Right lobe of liver (tissue), 6 donors: Measurements from ENCODE around the gene NUB1. TPM values are rescaled to one million over a fixed set of nuclear protein-coding genes. Genes with fewer than 3 reads are reported as not detected.

Experiments used
- ATAC-seq, 4 donors: fragments of 200-7000 bp; cut with Tn5 transposase; one replicate each; pipeline ENCODE4 v1.9.1; 2020; ENCODE audit warnings: mild to moderate bottlenecking in 4 of 4, moderate library complexity in 4 of 4
- DNase-seq, 3 donors: peaks; one replicate each; pipeline ENCODE4 v3.0.0-alpha.2; 2020
- H3K27ac ChIP-seq, 3 donors: fragments of 200-600 bp; one replicate each; pipeline ENCODE4 v1.8.0; 2022
- H3K27me3 ChIP-seq, 2 donors: fragments of 200-600 bp; one replicate each; pipeline ENCODE4 v1.8.0; 2022
- H3K36me3 ChIP-seq, 4 donors: fragments of 200-600 bp; sonication (generic) in 1 of 4; one replicate each; pipeline versions ENCODE4 v1.5.1 to v1.8.0; 2017 to 2022; ENCODE audit warnings: control low read depth in 1 of 4
- H3K4me1 ChIP-seq, 4 donors: fragments of 200-600 bp; sonication (generic) in 1 of 4; one replicate each; pipeline versions ENCODE4 v1.5.1 to v1.8.0; 2017 to 2022; ENCODE audit warnings: control low read depth in 1 of 4
- H3K4me3 ChIP-seq, 3 donors: fragments of 200-600 bp; one replicate each; pipeline ENCODE4 v1.8.0; 2022
- H3K9me3 ChIP-seq, 4 donors: fragments of 200-600 bp; sonication (generic) in 1 of 4; one replicate each; pipeline versions ENCODE4 v1.5.1 to v1.8.0; 2017 to 2022; ENCODE audit warnings: control low read depth in 1 of 4
- POLR2A ChIP-seq: fragments of 450-650 bp; IDR thresholded peaks from one replicate; pipeline ENCODE4 v1.6.1; 2017; ENCODE audit warnings: antibody characterized with exemption, mild to moderate bottlenecking
- WGBS: methylation state at CpG from one replicate; pipeline ENCODE4 v1.1.6; 2018; ENCODE audit warnings: low coverage, low lambda C conversion rate; ENCODE audit not compliant: insufficient coverage; ENCODE audit errors: missing lambda C conversion rate; 5-methylcytosine and 5-hydroxymethylcytosine counted together
- intact Hi-C, 2 donors: fragments of 100-400 bp; cut with DNase I; formaldehyde crosslinking; loops; one replicate each; pipeline versions ENCODE4 v1.11.2 to v1.14.1; 2022
- total RNA-seq, 6 experiments: library from RNA; depleted of rRNA in 2 of 6; stranded (reverse); fragments of >200 nt in 2 of 6; fragmentation: NEBNext Ultra II Directional in 3 of 6; extraction: Animal tissue kit (Norgen Biotek cat#: 25700) in 3 of 6; gene quantifications; one replicate each; pipeline versions ENCODE4 v1.1.0 to v1.2.4, GENCODE V29; 2016 to 2023
- TF ChIP-seq, protein P1 (sequence below), 4 donors: fragments of 200-600 bp in 3 of 4; fragments of 450-650 bp in 1 of 4; IDR thresholded peaks; one replicate each; pipeline versions ENCODE4 v1.5.1 to v1.8.0; 2016 to 2022; ENCODE audit warnings: antibody characterized with exemption in 4 of 4, mild to moderate bottlenecking in 2 of 4
- donor health status: DM: no; HTN: yes; CAD: no.
- donor health status: DM: no; HTN: no; CAD: no.
- donor health status: DM: no; HTN: no; CAD: no.
- donor health status: DM: no; HTN: yes; CAD: no.
- donor health status: DM: no; HTN: yes; CAD: no.

NUB1 gene
- total RNA-seq, 6 experiments from 2014 or later, result 21.1 to 31.3 (median 26.2) TPM

DNA sequence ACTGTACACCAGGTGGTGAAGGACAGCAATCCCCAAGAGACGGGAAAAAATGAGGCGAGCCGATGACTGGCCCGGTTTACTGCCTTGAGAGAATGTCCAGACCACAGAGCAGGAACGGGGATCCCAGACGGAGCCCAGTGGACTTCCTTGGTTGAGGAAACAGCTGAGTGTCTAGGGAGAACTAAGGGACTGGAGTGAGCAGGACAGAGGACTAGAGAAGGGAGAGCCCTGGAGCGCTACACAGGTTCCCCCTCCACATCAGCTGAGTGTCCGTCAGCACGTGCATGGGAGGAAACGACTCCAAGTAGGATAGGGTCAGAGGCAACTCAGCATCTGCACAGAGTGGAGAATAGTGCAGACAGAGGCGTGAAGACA lies 75.3 kb downstream of the NUB1 start:
- no peak overlapping the region for H3K27ac ChIP-seq
- no peak overlapping the region for H3K4me3 ChIP-seq
- peaks cover 0 to 12% (median 6%) of the 10 kb centered on the region in 4 donors for H3K4me1 ChIP-seq
- peak in 3 of 4 donors; percentile 7 to 19 (median 14) for ATAC-seq
- DNase-seq, result peak in 1 of 3 donors; percentile 17
- intact Hi-C loops, result no loop called here
- no peaks in the 10 kb centered on the region for H3K9me3 ChIP-seq
- WGBS, result 59% methylated on average over 10 of the region's 11 CpGs
- TF ChIP-seq POLR2A, result no peak
- TF ChIP-seq, protein P1, sequence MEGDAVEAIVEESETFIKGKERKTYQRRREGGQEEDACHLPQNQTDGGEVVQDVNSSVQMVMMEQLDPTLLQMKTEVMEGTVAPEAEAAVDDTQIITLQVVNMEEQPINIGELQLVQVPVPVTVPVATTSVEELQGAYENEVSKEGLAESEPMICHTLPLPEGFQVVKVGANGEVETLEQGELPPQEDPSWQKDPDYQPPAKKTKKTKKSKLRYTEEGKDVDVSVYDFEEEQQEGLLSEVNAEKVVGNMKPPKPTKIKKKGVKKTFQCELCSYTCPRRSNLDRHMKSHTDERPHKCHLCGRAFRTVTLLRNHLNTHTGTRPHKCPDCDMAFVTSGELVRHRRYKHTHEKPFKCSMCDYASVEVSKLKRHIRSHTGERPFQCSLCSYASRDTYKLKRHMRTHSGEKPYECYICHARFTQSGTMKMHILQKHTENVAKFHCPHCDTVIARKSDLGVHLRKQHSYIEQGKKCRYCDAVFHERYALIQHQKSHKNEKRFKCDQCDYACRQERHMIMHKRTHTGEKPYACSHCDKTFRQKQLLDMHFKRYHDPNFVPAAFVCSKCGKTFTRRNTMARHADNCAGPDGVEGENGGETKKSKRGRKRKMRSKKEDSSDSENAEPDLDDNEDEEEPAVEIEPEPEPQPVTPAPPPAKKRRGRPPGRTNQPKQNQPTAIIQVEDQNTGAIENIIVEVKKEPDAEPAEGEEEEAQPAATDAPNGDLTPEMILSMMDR (IDR thresholded peaks at IDR 0.05), result no peak
- H3K36me3 ChIP-seq, result no peaks in the 10 kb centered on the region
- H3K27me3 ChIP-seq, result no peaks in the 10 kb centered on the region

DNA sequence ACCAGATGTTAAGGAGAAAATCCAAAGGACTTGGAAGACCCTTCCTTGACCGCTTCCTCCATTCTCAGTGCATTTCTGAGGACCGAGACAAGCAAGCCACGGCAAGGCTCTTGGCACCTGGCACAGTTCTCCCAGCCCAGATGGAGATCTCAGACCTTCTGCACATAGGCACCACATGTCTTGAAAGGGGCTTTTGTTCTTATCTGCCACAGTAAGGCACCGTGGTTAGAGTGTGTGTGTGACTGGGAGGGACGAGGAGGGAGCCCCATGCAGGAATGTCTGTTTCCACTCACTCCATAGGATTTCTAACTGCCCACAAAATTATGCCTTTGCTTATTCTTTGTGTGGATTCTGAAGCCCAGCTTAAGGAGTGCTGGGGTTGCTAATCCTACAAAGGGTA lies 78.5 kb downstream of the NUB1 start:
- intact Hi-C loops, result loop anchor here in 1 of 2 donors (10.0 kb wide), 1 partner anchor 115 kb away; no protein-coding TSS in a partner anchor
- TF ChIP-seq POLR2A, result no peak
- TF ChIP-seq, protein P1 (IDR thresholded peaks at IDR 0.05), result no peak
- Histone ChIP-seq H3K9me3 (no peaks in the 10 kb centered on the region), H3K27me3 (no peaks in the 10 kb centered on the region), H3K27ac (no peak overlapping the region), H3K4me3 (no peak overlapping the region), H3K4me1 (peaks cover 0 to 12% (median 6%) of the 10 kb centered on the region in 4 donors), H3K36me3 (no peaks in the 10 kb centered on the region)
- no peak for DNase-seq
- no peak for ATAC-seq
- WGBS, result 18% methylated on average over 2 of the region's 5 CpGs

DNA sequence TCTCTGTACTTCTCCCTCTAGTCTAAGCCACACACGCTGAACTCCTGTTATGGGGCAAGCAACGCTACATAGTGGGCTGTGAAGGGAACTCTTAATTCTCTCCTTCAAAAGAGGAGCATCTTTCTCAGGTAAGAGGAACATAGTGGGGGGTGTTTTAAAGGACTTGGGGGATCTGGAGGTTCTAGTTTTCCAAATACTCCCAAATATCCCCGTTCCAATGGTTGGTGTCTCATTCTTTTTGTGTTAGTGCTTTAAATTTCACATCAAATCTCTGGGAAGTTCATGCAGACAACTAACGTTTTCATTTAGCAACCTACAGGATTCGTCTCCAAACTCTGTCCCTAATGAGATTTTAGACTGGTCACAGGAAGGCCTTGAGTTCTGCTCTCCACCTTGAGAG lies 80.6 kb downstream of the NUB1 start:
- H3K36me3 ChIP-seq, result no peaks in the 10 kb centered on the region
- no peak overlapping the region for H3K27ac ChIP-seq
- H3K9me3 ChIP-seq, result no peaks in the 10 kb centered on the region
- no peaks in the 10 kb centered on the region for H3K4me1 ChIP-seq
- 71% methylated on average over 5 of the region's 5 CpGs for WGBS
- DNase-seq, result no peak
- TF ChIP-seq POLR2A, result no peak
- no peak for ATAC-seq
- no peak overlapping the region for H3K4me3 ChIP-seq
- no peaks in the 10 kb centered on the region for H3K27me3 ChIP-seq
- intact Hi-C loops, result loop anchor here in 1 of 2 donors (10.0 kb wide), 1 partner anchor 117 kb away; no protein-coding TSS in a partner anchor

DNA sequence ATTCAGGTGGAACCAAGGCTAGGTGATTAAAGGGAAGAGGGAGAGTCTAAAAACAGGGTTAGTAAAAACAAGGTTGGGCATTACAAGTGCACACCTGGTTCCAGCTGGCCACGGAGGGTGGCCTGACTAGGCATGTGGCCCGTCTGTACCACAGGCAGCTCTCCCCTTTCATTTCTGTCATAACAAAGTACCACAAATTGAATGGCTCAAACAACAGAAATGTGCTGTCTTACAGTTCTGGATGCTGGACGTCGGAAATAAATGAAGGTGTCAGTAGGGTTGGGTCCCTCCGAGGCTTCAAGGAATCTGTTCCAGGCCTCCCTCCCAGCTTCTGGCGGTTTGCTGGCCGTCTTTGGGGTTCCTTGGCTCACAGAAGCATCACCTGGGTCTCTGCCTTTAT lies 81.6 kb downstream of the NUB1 start:
- TF ChIP-seq, protein P1 (IDR thresholded peaks at IDR 0.05), result no peak
- no peak for TF ChIP-seq POLR2A
- Histone ChIP-seq H3K27me3 (no peaks in the 10 kb centered on the region), H3K27ac (no peak overlapping the region), H3K36me3 (no peaks in the 10 kb centered on the region), H3K4me3 (no peak overlapping the region), H3K4me1 (no peaks in the 10 kb centered on the region), H3K9me3 (no peaks in the 10 kb centered on the region)
- intact Hi-C loops, result loop anchor here in 1 of 2 donors (10.0 kb wide), 1 partner anchor 118 kb away; no protein-coding TSS in a partner anchor
- ATAC-seq (no peak), DNase-seq (no peak)
- WGBS, result 70% methylated on average over 3 of the region's 7 CpGs

DNA sequence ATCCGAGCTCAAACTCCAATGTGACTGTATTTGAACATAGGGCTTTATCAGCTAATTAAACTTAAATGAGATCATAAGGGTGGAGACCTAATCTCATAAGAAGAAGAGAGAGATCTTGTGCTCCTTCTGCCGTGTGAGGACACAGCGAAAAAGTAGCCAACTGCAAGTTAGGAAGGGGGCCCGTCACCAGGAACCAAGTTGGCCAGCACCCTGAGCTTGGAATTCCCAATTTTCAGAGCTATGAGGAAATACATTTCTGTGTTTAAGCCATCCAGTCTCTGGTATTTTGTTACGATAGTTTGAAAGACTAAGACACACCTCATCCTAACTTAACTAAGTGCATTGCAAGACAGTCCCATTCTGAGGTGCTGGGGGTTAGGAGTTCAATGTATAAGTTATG lies 82.3 kb downstream of the NUB1 start:
- Histone ChIP-seq H3K36me3 (no peaks in the 10 kb centered on the region), H3K27me3 (no peaks in the 10 kb centered on the region), H3K4me3 (no peak overlapping the region), H3K9me3 (no peaks in the 10 kb centered on the region), H3K27ac (no peak overlapping the region), H3K4me1 (no peaks in the 10 kb centered on the region)
- no peak for ATAC-seq
- WGBS, result 81% methylated on average over 3 of the region's 5 CpGs
- intact Hi-C loops, result loop anchor here in 1 of 2 donors (10.0 kb wide), 1 partner anchor 119 kb away; no protein-coding TSS in a partner anchor
- no peak for TF ChIP-seq POLR2A
- TF ChIP-seq, protein P1 (IDR thresholded peaks at IDR 0.05), result no peak
- DNase-seq, result no peak
